Epithelial cell of esophagus (primary cell): ENCODE measurements around the gene KIF18A.
"Not testable (repeated sequence)": the region's sequence is repeated elsewhere in the genome, so short reads cannot be mapped to it uniquely, and the experiment has no call there.

Experiments
- DNase-seq: peaks from one replicate; pipeline ENCODE4 v3.0.0; 2010; ENCODE audit warnings: low read depth
- H3K4me3 ChIP-seq: 2 replicates; pipeline ENCODE4 v1.5.1; 2011; ENCODE audit warnings: mild to moderate bottlenecking, low read length, control low read depth
- TF ChIP-seq, protein P1 (sequence below): IDR thresholded peaks from 2 replicates; pipeline ENCODE4 v1.5.1; 2011; ENCODE audit warnings: low read depth, mild to moderate bottlenecking, low read length, control low read depth, inconsistent platforms; ENCODE audit not compliant: insufficient read depth; ENCODE audit errors: missing control alignments

KIF18A gene

DNA sequence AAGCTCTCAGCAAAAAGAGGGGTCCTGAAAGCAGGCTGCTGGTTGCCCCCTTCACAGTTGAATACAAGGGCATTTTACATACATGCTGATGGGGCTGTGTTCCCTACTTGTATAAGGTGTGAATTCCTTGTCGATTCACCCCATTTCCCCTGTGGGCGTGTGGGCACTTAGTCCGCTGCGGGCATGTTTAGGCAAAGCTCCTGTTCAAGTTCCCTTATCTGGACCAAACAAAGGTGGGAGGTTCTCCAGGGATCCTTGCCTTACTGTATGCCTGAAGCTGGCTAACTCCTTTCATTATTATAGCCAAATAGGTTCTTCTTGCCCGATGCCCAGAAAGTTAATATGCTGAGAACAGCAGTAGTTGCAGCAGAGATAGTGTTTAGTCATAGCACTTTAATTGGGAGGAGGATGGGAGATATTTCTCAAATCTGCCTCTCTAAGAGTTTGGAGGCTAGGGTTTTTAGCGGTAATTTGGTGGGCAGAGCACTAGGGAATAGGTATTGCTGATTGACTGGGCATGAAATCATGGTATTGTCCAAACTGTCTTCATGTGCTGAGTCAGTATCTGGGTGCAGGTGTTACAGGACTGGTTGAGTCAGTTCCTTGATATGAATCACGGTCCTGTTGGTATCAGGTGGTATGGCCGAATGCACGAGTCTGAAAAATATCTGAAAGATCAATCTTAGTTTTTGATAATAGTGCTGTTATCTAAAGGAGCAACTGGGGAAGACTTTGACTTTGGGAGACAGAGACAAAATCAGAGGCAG lies 32.9 kb upstream of the KIF18A start:
- TF ChIP-seq, protein P1, sequence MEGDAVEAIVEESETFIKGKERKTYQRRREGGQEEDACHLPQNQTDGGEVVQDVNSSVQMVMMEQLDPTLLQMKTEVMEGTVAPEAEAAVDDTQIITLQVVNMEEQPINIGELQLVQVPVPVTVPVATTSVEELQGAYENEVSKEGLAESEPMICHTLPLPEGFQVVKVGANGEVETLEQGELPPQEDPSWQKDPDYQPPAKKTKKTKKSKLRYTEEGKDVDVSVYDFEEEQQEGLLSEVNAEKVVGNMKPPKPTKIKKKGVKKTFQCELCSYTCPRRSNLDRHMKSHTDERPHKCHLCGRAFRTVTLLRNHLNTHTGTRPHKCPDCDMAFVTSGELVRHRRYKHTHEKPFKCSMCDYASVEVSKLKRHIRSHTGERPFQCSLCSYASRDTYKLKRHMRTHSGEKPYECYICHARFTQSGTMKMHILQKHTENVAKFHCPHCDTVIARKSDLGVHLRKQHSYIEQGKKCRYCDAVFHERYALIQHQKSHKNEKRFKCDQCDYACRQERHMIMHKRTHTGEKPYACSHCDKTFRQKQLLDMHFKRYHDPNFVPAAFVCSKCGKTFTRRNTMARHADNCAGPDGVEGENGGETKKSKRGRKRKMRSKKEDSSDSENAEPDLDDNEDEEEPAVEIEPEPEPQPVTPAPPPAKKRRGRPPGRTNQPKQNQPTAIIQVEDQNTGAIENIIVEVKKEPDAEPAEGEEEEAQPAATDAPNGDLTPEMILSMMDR = no peak
- no peak overlapping the region for H3K4me3 ChIP-seq
- peak; percentile 91 for DNase-seq

DNA sequence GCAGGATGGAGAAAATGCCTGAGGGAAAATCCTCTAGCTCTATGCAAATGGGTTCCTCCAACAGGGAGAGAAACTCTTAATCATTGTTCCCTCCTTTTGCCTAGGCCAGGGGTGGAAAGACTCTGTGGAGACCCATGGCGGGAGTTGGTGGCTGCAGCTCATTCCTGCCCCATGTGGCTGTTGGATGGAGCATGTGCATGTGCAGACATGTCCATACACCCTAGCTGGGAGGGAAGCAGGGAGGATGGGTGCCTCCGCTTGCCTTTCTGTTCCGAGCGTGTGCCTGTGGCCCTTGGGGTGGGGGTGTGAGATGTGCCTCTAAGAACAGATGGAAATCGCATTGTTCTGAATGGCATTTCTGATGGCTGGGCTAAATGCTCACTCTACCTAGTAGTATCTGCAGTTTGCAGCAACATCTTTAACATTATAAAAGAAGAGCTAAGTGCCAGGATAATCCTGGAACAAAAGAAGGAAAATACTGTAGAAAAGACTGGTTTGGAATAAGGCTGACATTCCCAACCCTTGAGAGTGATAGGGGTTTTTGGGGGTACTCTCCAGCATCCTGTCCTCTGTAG lies 32.0 kb upstream of the KIF18A start:
- TF ChIP-seq, protein P1 = no peak
- no peak overlapping the region for H3K4me3 ChIP-seq
- no peak for DNase-seq

DNA sequence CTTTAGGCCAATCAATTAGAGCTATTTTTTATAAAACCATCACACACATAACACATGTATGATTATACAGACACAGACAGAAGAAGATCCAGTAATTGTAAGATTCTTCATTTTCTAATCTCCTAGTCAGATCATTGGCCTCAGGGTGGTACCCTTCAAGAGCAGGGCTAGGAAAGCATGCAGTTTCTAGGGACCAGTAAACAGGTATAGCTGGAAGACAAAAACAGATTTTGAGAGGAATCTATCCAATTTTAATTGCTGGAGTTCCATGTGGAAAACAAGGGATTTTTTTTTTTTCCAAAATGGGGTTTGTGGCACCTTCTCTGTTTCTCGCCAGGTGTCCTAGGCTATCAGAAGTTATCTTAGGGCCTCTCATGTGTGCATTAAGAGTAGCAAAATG lies 29.9 kb upstream of the KIF18A start:
- H3K4me3 ChIP-seq = no peak overlapping the region
- DNase-seq = no peak
- TF ChIP-seq, protein P1 = no peak

DNA sequence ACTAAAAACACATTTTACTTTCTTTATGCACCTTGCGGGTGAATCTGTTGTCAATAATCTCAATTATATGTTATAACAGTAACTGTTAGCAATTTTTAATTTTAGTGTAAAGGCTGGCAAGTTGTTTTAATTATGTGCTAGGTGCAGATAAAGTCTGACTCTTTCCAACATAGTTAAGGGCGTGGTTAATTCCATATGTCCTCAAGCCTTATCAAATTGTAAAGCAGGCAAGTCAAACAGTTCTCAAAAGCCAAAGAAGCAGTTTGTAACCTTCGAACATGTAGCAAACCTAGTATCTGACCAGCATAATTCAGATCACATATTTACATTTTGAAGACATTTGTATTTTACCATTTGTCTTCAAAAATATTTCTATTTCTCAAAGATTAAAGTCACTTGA lies 29.4 kb upstream of the KIF18A start:
- DNase-seq = no peak
- TF ChIP-seq, protein P1 = no peak
- H3K4me3 ChIP-seq = no peak overlapping the region

DNA sequence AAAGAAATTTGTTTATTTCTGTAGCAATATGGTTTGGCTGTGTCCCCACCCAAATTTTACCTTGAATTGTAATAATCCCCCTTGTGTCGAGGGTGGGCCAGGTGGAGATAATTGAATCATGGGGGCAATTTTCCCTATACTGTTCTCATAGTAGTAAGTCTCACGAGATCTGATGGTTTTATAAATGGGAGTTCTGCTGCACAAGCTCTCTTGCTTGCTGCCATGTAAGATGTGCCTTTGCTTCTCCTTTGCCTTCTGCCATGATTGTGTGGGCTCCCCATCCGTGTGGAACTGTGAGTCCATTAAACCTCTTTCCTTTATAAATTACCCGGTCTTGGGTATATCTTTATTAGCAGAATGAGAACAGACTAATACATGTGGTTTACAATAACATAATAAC lies 28.2 kb upstream of the KIF18A start:
- not testable (repeated sequence) for DNase-seq, H3K4me3 ChIP-seq

DNA sequence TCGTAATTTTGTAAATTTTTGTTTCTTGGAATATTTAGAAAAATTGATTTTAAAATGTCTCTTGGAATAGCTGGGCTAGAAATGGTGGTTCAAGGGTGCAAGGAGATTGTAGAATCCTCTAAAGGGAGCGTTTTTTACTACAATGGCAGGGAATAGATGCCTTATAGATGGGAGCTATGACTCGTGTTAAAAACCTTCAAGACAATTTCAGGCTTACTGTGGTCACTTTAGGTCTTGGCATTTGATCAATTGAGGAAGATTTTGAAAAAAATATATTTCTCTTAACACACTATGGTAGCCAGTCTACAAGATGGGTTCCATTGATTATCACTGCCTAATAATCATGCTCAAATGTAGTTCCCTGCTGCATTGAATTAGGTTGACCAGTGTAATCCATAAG lies 25.2 kb upstream of the KIF18A start:
- DNase-seq = no peak
- TF ChIP-seq, protein P1 = no peak
- no peak overlapping the region for H3K4me3 ChIP-seq

DNA sequence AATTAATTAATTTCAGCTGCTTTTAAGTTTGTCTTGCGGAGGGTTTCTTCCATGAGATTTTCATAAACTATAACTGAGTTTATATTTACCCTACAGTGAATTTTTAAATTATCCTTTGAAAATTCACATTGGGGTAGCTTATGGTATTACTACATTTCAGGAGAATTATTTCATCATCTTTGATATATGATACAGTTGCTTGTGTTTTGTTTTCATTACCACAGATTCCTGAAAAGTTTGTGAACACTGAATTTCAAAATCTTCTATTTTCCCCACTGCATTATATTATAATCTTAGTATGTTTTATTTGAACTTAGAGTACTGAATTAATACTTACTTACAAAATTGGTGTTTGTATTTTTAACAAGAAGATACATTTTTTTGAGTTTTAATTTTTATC lies 24.6 kb upstream of the KIF18A start:
- no peak overlapping the region for H3K4me3 ChIP-seq

More for the DNA sequence above, 24.6 kb upstream of the KIF18A start:
- no peak for DNase-seq
- TF ChIP-seq, protein P1 = no peak
